GM12864 (cell line): ENCODE results near the gene PTPRG.

Experiments used
- DNase-seq: peaks from one replicate; pipeline ENCODE4 v3.0.0-alpha.2; 2011; ENCODE audit warnings: low read depth
- H3K4me3 ChIP-seq: 2 replicates; pipeline ENCODE4 v1.5.1; 2011; ENCODE audit warnings: mild to moderate bottlenecking, low read depth, low read length, control low read depth
- TF ChIP-seq, protein P1 (sequence below): IDR thresholded peaks from 2 replicates; pipeline ENCODE4 v1.5.1; 2011; ENCODE audit warnings: low read depth, mild to moderate bottlenecking, moderate library complexity, low read length, control low read depth, inconsistent platforms; ENCODE audit errors: missing control alignments

Gene PTPRG

DNA sequence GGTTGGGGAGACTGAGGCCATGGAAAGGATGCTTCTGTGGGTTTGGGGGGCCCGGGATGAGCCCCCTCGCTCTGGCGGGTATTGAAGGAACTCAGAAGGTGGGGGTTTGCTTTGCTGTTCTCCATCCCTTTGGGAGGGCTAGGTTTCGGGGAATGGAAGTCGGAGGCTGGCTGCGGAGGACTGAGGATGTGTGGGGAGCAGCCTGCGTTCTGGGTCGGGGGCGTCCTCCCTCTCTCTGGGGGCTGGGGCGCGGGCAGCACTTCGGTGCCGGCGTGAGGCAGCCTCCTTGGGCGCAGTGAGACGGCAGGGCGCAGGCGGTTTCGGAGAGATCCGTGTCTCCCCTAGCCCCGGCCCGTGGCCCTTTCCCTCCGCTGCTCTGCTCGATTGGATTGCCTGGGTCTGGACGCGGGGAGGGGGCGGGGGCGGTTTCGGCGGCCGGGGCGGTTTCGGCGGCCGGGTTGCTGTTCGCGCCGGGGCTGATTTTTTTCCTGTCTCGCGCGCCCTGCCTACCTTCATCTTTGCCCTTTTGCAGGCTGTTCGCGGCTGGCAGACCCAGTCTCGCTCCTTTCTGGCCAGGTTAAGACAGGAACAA is 1.4 kb downstream of the PTPRG start:
- TF ChIP-seq, protein P1, sequence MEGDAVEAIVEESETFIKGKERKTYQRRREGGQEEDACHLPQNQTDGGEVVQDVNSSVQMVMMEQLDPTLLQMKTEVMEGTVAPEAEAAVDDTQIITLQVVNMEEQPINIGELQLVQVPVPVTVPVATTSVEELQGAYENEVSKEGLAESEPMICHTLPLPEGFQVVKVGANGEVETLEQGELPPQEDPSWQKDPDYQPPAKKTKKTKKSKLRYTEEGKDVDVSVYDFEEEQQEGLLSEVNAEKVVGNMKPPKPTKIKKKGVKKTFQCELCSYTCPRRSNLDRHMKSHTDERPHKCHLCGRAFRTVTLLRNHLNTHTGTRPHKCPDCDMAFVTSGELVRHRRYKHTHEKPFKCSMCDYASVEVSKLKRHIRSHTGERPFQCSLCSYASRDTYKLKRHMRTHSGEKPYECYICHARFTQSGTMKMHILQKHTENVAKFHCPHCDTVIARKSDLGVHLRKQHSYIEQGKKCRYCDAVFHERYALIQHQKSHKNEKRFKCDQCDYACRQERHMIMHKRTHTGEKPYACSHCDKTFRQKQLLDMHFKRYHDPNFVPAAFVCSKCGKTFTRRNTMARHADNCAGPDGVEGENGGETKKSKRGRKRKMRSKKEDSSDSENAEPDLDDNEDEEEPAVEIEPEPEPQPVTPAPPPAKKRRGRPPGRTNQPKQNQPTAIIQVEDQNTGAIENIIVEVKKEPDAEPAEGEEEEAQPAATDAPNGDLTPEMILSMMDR, result no peak
- no peak overlapping the region for H3K4me3 ChIP-seq
- DNase-seq, result no peak

DNA sequence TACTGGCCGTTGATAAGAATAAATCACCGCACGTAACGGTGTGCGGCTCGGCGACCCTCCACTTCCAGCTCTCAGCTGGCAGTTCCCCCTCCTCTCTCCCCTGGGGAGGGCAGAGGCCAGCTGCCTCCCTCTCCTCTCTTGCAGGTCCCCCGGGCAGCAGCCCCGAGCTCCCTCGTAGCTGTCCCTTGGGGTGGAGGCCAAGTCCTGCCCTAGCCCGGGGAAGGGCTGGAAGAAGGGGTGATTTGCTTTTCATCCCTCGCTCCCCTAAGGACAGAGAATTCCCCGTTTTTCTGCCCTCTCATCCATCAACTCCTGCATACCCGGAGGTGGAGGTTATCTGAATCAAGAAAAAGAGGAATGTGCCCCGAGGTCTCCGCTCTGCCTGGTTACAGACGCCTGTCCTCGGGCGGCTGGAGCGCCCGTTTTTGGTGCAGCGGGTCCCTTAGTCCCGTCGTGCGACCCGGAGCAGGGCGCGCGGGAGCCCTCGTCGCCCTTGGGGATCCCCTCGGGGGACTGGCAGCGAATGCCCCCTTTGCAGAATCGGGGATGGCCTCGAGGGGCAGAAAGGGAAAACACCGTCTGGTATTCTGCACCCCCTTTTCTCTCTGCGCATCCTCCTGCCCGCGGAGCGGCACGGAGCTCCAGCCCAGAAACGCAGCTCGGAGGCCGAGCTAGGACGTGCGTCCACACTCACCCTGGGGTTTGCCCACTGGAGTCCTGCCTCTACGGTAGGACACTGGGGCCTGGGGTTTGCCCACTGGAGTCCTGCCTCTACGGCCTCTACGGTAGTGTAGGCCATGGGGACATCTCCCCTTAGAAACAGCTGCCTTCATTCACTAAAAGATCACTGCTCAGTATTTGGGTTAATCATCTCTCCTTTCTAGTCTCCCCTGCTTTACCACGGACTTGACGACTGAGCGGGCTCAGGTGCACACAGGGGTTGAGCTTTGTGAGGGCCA is 2.2 kb downstream of the PTPRG start:
- DNase-seq, result no peak
- TF ChIP-seq, protein P1, result no peak
- H3K4me3 ChIP-seq, result no peak overlapping the region

DNA sequence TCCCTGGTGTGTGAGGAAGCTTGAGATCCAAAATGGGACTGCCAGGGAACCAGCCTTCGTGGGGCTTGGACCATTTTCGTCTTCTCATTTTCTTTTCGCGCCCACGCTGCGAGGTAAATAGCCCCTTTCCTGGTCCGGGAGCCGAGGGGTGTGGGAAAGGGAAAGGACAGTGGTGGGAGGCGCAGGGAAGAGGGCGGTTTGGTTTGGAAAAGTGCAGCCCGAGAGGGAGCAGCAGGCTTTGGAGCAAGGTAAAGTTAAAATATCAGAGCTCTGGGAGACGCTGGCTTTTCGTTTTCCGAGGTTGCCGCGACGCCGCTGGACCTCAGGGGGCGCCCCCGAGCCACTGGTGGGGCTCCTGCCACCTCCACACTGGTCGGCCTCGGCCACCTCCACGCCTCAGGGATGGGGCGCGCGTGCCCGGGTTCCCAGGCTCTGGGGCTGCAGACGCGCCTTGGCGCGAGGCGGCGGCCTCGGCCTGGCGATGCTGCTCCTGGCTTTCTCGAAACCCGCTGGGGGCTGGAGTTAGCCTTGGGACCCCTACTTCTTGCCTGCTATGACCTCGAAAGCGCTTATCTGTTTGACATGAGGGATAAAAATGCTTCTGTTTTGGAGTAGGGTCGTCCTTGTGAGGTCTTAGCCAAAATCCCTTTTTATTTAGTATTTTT is 3.2 kb downstream of the PTPRG start:
- H3K4me3 ChIP-seq, result no peak overlapping the region
- TF ChIP-seq, protein P1, result peak; percentile 41
- no peak for DNase-seq

DNA sequence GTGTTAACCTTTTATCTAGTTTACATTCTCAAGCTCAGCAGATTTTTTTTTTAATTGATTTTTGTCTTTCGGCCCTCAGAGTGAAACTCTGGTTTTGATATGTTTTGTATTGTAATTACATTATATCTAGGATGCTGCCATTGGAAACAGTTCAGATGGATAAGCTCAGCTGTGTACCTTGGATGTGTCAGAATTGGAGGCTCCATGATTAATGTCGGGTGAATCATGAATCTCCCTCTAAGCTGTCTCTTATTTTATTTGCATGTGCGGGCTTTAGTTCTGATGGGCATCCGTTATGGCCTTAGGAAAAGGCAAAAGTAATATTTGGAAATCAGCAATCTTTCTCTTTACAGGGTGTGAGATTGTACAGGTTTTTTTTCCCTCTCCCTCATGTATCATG is 4.2 kb downstream of the PTPRG start:
- TF ChIP-seq, protein P1, result no peak
- no peak for DNase-seq

DNA sequence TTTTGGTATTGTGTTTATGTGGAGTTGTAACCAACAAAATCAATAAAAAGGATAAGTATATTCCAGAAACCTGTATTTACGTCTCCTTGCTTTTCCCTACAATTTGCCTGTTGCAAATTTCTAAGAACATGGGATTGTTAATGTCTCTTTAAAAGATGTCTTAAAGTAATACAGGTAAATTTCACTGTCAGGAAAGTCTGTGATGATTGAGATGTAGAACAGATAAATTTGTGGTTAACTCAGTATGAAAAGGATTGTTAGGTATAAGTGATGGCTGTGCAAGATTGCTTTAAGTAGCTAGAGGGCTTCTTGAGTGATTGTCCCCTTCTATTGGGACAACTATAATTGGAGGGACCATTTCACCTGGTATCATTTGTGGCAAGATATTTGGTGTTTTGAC is 6.8 kb downstream of the PTPRG start:
- TF ChIP-seq, protein P1, result no peak
- no peak for DNase-seq
- H3K4me3 ChIP-seq, result no peak overlapping the region

More for the DNA sequence above, 4.2 kb downstream of the PTPRG start:
- no peak overlapping the region for H3K4me3 ChIP-seq

DNA sequence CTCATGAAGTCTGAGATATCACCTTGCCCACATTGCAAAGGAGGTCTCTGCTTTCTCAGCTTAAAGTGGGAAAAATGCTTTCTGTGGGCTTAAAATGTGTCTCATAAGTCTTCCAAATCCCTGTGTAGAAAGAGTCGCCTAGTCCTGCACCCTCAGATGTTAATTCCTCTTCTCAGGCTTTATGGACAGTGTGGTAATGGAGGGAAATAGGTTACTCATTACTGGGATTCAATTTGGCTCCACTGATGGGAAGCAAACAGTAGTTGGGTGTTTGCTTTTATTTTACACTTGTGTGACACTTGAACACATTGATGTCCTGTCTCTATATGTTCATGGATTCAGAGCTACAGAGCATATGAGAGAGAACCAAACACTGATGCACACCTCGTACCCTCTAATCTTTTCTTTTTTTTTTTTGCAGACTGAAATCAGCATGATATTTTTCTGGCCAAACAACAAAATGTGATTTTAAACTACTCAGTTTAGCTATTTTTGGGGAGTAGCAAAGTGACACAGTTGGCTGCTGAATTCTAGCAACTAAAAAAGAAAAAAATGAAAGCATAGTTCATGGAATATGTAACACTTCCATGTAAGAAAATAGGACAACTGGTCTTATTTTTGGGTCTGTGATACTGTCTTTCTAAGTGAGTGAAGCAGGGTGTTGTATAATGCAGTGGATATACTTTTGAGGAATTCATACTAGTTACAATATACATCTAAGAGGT is 8.6 kb downstream of the PTPRG start:
- TF ChIP-seq, protein P1, result no peak
- DNase-seq, result no peak

More for the DNA sequence above, 8.6 kb downstream of the PTPRG start:
- H3K4me3 ChIP-seq, result no peak overlapping the region
